ENCODE data around the gene MINDY4. TPM values are rescaled to one million over a fixed set of nuclear protein-coding genes. Genes with fewer than 3 reads are reported as not detected.
A peak's percentile ranks its signal among the peaks of the same experiment; 100 is the strongest.

The MINDY4 gene
- total RNA-seq, 1 experiment from 2014 or later: 3.0 TPM

GRCh38 chr7:30912731-30912985 is 141.4 kb downstream of the MINDY4 start:
- ChIA-PET POLR2A (ENCODE audit: unreplicated experiment) (no interaction called here), CTCF (interaction anchor here (0.5 kb wide), 1 partner anchor 72 kb away, joined by 4 read pairs; no protein-coding TSS in a partner anchor)
- ATAC-seq (no peak), DNase-seq (no peak)
- H3K4me2 ChIP-seq (ENCODE audit: low read length): no peak overlapping the region
- TF ChIP-seq EZH2phosphoT487 (IDR thresholded peaks at IDR 0.05; ENCODE audit: borderline replicate concordance, low read length) (no peak), EZH2 (IDR thresholded peaks at IDR 0.05; ENCODE audit: low read length, unreplicated experiment) (no peak), CTCF (conservative IDR thresholded peaks at IDR 0.05; ENCODE audit: low read depth, low read length) (no peak)
- no peaks in the 10 kb centered on the region for H3K9me3 ChIP-seq (ENCODE audit: low read length)
- intact Hi-C loops (cut with micrococcal nuclease): no loop called here
- no peaks in the 10 kb centered on the region for H3K9me2 ChIP-seq (replicated peaks; ENCODE audit: low read length)
- BruUV-seq (replicated peaks): no TSS peak
- H3K79me2 ChIP-seq (ENCODE audit: low read length): no peaks in the 10 kb centered on the region
- H3K27ac ChIP-seq (ENCODE audit: low read length): no peak overlapping the region
- no peaks in the 10 kb centered on the region for H4K20me1 ChIP-seq (ENCODE audit: low read length)
- H3K4me1 ChIP-seq (ENCODE audit: insufficient read depth, low read length): peaks cover 19% of the 10 kb centered on the region
- no peak overlapping the region for H3K9ac ChIP-seq (ENCODE audit: low read length)
- H3K36me3 ChIP-seq (ENCODE audit: low read depth, low read length): no peaks in the 10 kb centered on the region
- H3F3A ChIP-seq (ENCODE audit: low read length, unreplicated experiment): no peaks in the 10 kb centered on the region
- H3K4me3 ChIP-seq (ENCODE audit: low read length): no peak overlapping the region
- no peaks in the 10 kb centered on the region for H3K27me3 ChIP-seq (ENCODE audit: low read length)
- H2AFZ ChIP-seq (ENCODE audit: low read length): no peak overlapping the region

- no peak overlapping the region for H3K4me3 ChIP-seq (ENCODE audit: low read length)
- peaks cover 19% of the 10 kb centered on the region for H3K4me1 ChIP-seq (ENCODE audit: insufficient read depth, low read length)
- H3K9ac ChIP-seq (ENCODE audit: low read length): no peak overlapping the region
- H3K9me2 ChIP-seq (replicated peaks; ENCODE audit: low read length): no peaks in the 10 kb centered on the region
- H3K36me3 ChIP-seq (ENCODE audit: low read depth, low read length): no peaks in the 10 kb centered on the region
- ChIA-PET CTCF (interaction anchor here (0.5 kb wide), 1 partner anchor 72 kb away, joined by 4 read pairs; no protein-coding TSS in a partner anchor), POLR2A (ENCODE audit: unreplicated experiment) (no interaction called here)
- no peaks in the 10 kb centered on the region for H4K20me1 ChIP-seq (ENCODE audit: low read length)
- DNase-seq (no peak), ATAC-seq (no peak)
- intact Hi-C loops (cut with micrococcal nuclease): no loop called here
- BruUV-seq (replicated peaks): no TSS peak
- H3K4me2 ChIP-seq (ENCODE audit: low read length): no peak overlapping the region
- no peaks in the 10 kb centered on the region for H3K27me3 ChIP-seq (ENCODE audit: low read length)
- no peaks in the 10 kb centered on the region for H3K9me3 ChIP-seq (ENCODE audit: low read length)
- TF ChIP-seq CTCF (conservative IDR thresholded peaks at IDR 0.05; ENCODE audit: low read depth, low read length) (no peak), EZH2 (IDR thresholded peaks at IDR 0.05; ENCODE audit: low read length, unreplicated experiment) (no peak), EZH2phosphoT487 (IDR thresholded peaks at IDR 0.05; ENCODE audit: borderline replicate concordance, low read length) (no peak)
- no peaks in the 10 kb centered on the region for H3K79me2 ChIP-seq (ENCODE audit: low read length)
- H3K27ac ChIP-seq (ENCODE audit: low read length): no peak overlapping the region
- H3F3A ChIP-seq (ENCODE audit: low read length, unreplicated experiment): no peaks in the 10 kb centered on the region
- no peak overlapping the region for H2AFZ ChIP-seq (ENCODE audit: low read length)
These were observed 142.0 kb downstream of the MINDY4 start for GRCh38 chr7:30912986-30913811.

GRCh38 chr7:30913821-30914515 is 142.8 kb downstream of the MINDY4 start:
- H3K4me3 ChIP-seq (ENCODE audit: low read length): no peak overlapping the region
- intact Hi-C loops (cut with micrococcal nuclease): no loop called here
- H3K27ac ChIP-seq (ENCODE audit: low read length): peak overlapping the region; percentile 80; the same call in 1 of the 2 replicates
- ATAC-seq: peak; percentile 2; the same call in 1 of the 2 replicates
- H3K4me1 ChIP-seq (ENCODE audit: insufficient read depth, low read length): peaks cover 19% of the 10 kb centered on the region
- no peaks in the 10 kb centered on the region for H3K36me3 ChIP-seq (ENCODE audit: low read depth, low read length)
- no TSS peak for BruUV-seq (replicated peaks)
- H3K9me2 ChIP-seq (replicated peaks; ENCODE audit: low read length): no peaks in the 10 kb centered on the region
- peak overlapping the region; percentile 19; the same call in 1 of the 2 replicates for H3K9ac ChIP-seq (ENCODE audit: low read length)
- no peak for TF ChIP-seq EZH2 (IDR thresholded peaks at IDR 0.05; ENCODE audit: low read length, unreplicated experiment)
- TF ChIP-seq EZH2phosphoT487 (IDR thresholded peaks at IDR 0.05; ENCODE audit: borderline replicate concordance, low read length): no peak
- TF ChIP-seq CTCF (conservative IDR thresholded peaks at IDR 0.05; ENCODE audit: low read depth, low read length): no peak
- DNase-seq: no peak
- CTCF ChIA-PET: no interaction called here
- H3F3A ChIP-seq (ENCODE audit: low read length, unreplicated experiment): no peaks in the 10 kb centered on the region
- peak overlapping the region; percentile 44 for H3K4me2 ChIP-seq (ENCODE audit: low read length)
- no peaks in the 10 kb centered on the region for H3K27me3 ChIP-seq (ENCODE audit: low read length)
- no peaks in the 10 kb centered on the region for H4K20me1 ChIP-seq (ENCODE audit: low read length)
- H3K9me3 ChIP-seq (ENCODE audit: low read length): no peaks in the 10 kb centered on the region
- no peak overlapping the region for H2AFZ ChIP-seq (ENCODE audit: low read length)
- POLR2A ChIA-PET (ENCODE audit: unreplicated experiment): no interaction called here
- no peaks in the 10 kb centered on the region for H3K79me2 ChIP-seq (ENCODE audit: low read length)

Measured in PC-3 (cell line).